HG03575 (cell line): ENCODE results near the gene TGFBI.

Source experiments
- ATAC-seq: cut with Tn5 transposase; IDR thresholded peaks from one replicate; pipeline ENCODE4 v1.9.1; 2021; ENCODE audit not compliant: unreplicated experiment, insufficient number of reproducible peaks, low FRiP score; ENCODE audit errors: extremely low read depth

TGFBI gene

DNA sequence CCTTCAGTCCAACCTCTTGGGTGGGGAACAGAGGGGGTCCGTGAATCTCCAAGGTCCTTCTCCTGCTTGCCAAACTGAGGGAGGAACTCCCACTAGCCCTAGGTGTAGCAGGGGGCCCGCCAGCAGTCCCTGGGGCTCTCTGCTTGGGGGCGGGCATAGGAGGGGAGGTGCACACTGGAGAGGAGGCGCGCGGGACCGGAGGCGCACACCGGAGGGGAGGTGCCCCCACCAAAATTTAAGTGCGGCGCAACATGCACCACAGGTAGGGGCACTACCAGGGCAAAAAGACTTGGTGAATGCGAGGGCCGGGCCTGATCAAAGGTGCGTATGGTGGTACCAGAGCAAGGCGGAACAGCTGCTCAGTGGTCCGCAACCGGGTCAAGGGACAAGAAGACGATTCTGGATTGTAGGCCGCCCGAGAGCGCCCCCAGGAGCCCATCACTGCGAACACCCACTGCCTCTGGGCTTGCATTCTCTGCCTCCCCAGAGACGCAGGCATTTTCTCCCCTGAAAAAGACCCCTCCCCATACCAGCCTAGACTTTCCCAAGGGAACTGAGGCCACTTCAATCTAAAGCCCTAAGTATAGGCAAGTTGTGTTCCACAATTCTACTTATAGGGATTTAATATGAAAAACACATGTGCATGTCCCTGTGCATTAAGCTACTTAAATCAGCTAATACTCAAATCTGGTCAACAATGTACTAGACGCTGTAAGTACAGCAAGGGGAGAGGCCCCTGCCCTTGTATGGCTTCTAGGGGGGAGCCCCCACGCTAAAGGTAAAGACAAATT is 50.6 kb downstream of the TGFBI start:
- no peak for ATAC-seq

DNA sequence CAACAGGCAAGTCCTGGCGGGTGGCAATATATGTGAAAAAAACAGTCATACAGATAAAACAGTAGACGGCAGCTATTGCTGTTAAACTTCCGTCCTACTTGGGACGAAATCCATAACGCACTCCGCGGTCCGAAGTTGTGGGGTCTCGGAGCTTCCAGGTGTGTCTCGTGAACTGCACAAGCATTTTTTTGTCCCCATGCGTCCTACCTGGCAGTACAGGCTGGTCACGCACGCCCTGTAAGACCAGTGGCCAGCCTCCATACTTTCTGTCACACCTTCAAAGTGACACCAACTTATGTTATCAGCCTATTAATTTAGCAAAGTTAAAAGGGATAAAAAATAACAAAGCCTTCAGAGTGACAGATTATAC is 51.3 kb downstream of the TGFBI start:
- ATAC-seq, result no peak

DNA sequence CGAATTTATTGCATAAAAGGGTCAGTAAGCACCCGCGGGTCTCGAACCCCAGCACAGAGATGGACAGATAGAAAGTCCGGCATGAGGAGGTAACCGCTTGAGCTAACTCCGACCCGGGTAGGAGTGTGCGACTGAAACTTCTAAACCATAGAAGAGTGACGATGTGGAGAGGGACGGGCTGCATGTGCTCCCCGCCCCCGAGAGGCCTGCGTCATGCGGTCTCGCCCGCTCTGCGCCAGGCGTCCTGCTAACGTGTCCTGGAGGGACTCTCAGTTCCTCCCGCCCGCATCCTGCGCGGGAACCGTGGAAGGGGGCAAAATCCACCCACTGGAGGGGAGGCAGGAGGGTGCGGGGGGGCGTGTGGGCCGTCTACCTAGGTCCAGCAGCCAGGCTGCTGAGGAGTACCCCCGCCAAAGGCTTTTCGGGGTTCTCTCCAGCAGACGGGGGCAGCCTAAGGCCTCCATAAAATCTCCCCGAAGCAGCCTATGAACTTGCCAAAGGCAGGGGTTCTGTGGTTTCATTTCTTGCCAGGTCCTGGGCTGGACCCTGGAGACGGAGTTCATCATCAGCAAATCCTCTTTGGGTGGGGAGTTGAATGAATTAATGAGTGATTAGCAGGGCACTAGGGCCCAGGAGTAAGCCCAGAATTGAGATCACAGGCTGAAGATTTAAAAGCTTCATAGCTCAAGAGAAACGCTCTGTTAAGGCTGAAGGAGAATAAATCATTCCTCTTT is 51.9 kb downstream of the TGFBI start:
- peak; percentile 89 for ATAC-seq

DNA sequence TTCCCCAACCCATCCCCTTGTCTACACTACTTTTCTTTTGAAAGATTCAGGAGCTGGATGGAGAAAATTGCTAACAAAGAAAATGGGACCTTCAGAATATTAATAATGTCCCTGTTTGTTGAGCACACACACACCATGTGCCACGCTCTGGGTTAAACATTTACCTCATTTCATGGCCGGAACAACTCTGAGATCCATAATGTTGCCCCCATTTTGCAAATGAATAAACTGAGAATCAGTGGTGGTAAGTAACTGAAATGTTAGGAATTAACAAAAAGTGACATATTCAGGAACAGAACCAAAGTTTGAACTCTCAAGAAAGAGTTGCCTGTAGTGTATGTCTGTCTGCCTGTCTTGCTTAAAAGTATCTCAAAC is 52.4 kb downstream of the TGFBI start:
- no peak for ATAC-seq

DNA sequence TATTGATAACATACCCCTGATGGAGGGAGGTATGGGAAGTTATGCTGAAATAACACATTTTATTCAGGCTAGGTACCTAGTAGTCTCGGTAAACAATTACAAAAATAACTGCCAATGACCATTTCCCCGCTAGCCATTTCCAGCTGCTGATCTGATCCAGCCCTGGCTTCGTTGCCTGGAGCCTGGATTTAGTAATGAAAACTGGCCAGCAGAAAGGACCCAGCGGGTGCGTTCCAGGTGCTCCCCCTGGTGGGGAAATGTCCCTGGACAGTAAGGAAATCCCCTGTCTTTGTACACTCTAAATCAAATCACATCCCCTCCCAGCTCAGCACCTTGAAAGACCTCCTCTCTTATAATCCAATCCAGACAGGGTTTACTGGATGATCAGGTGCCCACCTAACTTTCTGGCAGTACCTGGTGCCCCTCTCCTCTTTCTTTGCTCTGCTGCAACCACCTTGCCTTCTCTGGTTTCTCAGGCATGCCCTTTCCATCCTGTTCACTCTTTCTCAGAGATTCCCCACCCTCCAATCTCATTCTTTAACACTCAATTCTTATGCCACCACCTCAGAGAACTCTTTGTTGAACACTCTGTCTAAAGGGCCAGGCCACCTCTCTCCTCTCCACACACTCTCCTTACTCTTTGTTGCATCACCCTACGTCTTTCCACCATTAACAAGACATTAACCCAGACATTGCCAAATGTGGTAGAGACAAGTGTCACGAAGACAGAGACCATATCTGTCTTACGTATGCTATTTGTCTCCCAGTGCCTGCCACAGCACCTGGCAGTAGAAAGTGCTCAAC is 53.8 kb downstream of the TGFBI start:
- ATAC-seq, result no peak

DNA sequence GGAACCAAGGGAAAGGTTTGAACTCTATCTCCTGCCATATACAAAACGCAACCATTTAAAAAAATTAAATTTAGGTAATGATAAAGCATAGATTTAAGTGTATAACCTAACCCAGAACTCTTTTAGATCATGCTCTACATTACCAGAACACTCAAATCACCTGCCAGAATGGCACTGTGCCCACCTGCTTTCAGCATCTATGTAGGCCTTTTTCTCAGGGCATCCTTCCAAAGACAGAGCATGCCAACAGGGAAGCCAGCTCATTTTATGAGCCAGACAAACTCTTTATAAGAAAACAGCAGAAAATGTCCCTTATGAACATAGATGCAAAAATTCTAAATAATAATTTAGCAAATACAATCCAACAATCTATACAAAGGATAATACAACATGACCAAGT is 55.9 kb downstream of the TGFBI start:
- ATAC-seq, result no peak

DNA sequence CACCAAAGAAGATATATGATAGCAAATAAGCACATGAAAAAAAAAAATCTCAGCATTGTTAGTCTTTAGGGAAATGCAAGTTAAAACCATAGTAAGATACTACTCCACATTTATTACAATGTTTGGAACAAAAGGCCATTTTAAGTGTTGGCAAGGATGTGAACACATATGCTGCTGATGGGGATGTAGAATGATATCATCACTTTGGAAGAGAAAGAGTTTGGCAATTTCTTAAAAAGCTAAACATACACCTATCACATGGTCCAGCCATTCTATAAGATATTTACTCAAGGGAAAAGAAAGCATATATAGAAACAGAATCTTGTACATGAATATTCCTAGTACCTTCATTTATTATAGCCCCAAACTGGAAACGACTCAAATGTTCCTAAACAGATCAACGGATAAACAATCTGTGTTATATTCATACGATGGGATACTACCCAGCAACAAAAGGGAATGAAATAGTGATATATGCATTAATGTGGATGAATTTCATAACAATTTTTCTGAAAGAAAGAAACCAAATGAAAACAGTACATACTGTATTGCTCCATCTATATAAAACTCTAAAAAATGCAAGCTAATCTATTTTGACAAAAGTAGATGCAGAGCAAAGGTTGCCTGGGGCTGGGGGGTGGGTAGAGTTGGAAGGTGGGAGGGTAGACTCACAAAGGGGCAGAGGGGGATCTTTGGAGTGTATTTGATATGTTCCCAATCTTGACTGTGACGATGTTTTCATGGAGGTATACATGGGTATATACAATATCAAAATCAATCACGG is 58.2 kb downstream of the TGFBI start:
- no peak for ATAC-seq

DNA sequence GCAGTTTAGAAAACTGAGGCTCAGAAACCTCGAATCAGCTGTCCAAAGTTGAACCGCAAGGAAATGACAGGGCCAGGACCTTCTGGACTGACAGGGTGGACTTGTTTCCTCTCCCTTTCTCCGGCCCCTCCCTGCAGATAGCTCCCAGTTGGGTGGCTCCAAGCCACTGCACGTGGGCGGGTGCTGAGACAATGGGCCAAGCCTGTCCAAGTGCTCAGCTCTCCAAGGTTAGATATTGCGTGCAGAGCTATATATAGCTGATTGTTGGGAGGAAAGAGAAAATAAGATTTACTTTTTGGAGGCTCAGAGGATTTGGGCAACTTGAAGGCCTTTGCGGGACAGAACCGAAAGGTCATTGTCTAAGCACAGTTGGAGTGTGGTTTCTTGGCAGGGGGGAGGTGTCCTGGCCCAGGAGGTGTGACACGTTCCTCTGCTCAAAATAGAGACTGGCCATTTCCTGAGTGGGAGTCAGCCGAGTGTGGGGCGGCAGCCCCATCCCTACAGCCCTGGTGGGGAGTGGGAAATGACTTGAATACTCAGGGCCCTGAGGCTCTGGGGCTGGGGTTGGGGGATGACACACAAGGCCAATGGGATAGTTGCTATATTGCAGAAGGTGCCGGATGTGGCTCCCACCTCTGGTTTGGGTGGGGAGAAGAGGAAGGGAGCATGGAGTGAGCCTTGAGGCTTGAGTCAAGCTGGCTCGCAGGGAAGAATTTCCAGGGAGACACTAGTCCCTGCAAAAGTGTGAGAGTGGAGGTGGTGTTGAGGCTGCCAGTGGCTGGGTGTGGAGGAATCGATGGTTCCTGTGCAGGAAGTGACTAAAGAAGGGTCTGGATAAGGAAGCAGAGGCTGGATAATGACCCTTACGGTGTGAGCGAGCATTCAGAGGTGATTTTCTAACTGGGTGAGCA is 59.4 kb downstream of the TGFBI start:
- no peak for ATAC-seq

DNA sequence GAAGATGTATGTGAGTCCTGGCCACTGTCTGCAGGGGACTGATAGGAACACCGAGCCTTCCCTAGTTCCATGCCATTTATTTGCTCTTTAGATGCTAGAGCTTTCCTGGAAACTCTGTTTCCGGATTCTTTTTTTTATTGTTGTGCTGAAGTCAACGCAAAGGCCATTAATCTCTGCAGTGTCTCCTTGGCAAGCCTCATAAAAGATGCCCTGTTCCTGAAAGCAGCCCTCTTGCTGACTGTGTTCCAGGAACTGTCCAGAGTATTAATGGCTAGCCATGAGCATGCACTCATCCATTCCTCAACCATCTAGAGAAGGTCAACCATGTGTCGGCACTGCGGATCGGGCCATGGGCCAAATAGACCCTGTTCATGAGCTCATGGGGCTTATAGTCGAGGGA is 61.0 kb downstream of the TGFBI start:
- ATAC-seq, result no peak

DNA sequence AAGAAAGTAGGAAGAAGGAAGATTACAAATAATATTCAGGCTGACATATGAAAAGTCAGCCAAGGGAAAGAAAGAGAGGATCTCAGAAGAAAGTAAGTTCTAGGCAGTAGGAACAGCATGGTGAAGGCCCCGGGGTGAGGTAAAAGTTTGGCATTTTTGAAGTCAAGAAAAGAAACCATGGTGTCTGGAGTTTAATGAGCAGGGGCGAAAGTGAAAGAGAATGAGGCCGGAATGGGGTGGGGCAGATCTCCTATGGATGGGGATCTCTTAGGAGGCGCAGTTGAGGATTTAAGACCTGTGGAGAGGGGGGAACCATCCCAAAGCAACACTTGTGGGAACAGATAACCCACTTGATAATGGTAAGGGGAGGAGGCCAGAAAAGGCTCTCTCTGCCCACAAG is 61.5 kb downstream of the TGFBI start:
- ATAC-seq, result no peak

DNA sequence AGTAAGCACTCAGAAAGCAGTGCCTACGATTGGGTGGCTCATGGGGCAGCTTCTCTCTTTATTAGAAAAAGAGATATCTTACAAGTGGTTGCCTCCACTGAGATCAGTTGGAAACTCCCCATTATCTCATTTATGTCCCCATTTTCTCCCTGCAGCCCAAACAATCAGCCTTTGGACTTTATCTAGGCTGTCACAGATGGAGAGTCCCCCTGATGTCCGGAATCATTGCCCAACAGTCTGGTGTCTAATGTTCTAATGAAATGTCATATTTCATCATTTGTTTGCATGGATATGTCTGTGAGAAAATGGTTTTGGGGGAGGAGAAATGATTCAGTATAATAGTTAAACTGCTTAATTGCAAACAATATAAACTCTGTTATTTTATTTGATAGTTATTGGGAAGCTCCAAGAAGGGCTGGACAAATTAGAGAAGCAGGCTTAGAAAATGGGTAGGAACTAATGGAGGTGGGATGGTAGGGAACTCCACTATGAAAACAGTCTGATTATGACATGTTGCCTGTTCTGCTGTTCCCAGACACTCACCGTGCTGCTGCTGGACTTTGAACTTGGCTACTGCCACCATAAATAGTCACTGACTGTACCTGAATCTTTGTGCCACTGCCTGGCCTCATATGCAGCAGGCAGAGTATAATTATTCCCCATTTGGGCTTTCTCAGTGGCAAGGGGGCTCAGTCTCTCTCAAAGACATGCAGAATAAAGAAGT is 65.6 kb downstream of the TGFBI start:
- ATAC-seq, result no peak

DNA sequence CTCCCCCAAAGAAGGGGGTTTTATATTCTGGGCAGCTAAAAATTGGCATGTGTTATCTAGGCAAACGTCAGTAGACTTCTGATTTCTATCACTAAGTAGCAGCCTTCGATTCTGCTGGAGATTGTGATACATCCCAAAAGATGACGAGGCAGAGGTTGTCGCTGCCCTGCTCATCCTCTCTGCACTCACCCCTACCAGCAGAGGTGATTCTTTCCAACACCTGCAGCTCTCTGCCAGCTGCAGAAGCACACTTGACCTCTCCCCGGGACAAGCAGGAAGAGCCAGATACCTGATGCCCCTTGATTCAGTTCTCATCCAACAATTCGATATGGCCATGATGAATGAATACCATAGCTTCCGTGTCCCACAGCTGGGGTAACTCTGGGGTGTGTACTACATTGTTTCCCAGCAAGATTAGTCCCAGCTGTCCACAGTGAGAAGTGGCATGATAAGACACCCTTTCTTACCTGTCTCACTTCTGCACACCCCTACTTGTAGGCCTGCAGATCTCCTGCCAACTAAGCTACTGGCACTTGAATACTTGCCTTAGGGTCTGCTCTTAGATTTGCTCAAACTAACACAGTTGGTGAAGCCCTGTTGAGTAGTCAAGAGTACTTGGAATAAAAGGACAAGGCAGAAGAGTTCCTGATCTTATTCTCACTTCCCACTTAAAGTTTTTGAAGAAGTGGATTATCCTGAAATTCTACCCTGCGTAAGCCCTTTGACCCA is 66.3 kb downstream of the TGFBI start:
- ATAC-seq, result no peak

DNA sequence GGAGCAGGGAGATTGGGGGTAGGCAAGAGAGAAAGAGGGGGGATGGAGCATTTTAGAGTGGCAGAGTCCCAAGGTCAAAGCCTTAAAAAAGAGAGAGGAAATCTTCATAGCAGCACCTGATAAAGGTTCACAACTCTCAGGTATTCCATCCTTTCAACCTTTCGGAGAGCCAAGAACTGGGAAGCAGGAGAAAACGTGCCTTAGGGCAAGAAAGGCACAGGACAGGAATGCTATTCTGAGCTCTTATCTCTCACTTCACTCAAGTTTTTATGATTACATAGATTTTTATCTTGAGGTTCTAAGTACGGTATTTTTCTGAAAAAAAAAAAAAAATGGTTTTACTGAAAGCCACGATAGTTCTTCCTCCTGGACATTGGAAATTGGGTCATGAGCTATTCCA is 69.4 kb downstream of the TGFBI start:
- no peak for ATAC-seq

DNA sequence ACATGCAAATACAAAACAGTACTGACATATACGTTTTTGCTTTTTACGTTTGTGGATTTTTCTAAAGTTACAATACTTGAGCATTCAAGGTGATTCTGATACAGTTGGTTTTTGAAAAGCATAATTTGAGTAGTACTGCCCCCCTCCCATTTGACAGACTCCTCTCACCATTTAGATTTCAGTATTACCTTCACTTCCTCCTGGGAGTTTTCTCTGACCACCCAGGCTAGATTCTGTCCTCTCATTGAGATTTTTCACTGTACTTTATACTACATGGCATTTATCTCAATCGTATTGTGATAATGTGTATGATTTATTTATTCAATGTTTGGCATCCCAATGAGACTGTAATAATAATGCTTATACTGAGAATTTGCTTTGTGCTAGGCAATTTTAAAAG is 71.1 kb downstream of the TGFBI start:
- no peak for ATAC-seq

DNA sequence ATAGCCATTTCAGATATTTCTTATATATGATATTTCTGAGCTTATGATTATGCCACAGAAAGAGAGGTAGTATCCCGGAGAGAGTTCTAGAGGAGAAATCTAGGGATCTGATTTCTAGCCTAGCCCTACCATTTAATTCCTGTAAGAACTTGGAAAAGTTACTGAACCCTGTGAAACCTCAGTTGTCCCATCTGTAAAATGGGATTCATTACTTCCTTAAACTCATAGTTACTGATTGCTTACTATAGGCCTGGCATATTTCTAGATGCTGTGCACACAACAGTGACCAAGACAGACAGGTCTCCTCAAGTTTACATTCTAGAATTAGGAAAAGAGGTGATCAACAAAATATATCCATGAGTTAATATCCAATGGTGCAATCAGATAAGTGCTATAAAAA is 73.1 kb downstream of the TGFBI start:
- ATAC-seq, result no peak

DNA sequence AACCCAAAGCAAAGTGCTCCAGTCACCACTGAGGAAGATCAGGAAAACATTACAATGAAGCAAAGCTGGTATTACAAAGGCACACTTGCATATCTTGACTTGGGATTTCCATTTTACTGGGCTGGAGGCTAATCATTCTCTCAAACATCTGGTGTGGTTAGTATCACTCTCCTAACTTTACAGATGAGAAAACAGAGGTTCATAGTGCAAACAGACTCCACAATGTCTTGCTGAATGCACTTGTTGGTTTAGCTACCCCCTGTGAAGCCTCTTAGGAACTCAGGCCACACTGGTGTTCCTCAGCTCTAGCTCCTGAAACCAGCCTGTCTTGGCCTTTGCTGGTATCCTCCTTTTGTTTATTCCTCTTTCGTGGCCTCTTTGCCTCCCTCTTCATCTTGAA is 74.3 kb downstream of the TGFBI start:
- no peak for ATAC-seq

DNA sequence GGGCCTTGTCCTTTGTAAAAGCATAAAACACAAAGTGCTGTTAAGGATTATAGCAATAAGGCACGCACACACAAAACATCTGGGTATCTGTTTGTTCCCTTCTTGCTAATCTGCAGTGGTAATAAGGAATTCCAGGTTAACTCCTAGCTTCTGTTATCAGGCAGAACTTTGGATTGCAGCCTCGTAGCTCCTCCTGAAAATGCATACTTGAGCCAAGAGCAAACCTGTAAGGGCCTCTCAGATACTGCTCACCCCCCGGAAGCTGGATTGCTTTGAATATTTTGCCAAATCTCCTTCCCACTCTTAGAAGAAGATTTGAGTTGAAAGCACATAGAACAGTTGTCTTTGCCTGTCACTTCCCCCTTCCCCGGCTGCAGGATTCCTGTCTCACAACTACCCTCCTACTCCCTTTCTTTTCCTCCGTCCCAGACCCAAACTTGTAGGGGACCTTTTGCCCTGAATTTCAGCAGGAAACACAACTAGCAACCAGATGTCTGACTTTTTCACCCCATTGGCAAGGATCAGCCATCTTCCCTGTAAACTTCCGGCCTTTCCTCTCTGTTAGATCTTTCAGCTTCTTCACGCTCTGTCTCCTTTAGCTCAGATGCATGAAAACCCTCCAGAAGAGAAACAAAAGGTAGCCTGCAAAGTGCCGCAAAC is 75.6 kb downstream of the TGFBI start:
- ATAC-seq, result no peak
